ENCODE measurements around the gene CLEC20A.
"Not testable (repeated sequence)": the region's sequence is repeated elsewhere in the genome, so short reads cannot be mapped to it uniquely, and the experiment has no call there.

The CLEC20A gene

DNA sequence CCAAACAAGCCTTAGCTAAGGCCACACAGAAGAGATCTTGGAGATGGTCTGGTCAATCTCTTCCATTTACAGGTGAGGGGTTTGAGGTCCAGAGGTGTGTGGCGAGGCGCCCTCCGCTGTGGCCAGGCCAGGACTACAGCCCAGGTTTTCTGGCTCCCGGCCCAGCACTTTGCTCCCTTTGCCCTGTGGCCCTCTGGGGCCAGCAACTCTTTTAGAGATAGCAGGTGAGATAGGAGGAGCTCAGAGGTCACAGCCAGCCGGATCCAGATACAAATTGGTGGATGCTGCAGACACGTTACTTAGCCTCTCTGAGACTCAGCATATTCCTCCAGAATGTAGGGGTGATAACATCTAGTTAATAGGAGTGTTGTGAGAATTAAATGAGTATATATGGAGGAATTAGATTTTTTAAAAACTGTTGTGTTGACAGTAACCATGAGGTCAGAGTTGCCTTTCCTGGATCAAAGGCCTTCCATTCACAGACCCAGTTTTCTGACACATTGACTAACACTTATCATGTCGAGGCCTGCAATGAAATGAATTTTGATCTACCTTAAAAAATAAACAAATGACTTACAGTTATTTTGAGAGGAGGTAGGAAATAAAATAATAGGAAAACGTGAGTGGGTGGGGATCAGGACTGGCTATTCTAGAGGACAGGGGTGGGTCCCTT lies 32.7 kb upstream of the CLEC20A start:
- no peak for DNase-seq (ENCODE audit: low spot score)

DNA sequence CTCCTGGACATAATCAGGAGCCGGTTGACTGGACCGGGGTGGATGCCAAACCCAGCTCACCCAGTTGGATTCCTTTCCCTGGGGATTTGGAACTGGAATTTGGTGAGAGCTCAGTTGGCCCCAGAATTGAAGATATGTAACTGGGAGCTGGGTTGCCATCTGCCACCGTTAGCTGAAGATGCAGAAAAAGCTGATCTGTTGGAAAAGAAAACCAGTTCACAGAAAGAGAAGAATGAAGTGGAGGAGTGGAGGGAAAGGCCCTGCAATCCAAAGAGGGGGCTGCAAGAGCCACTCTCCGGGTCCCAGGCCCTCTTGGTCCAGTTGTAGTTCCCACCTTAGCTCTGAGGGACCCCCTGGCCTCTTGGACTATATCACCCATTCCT lies 32.2 kb upstream of the CLEC20A start:
- no peak for DNase-seq (ENCODE audit: low spot score)

DNA sequence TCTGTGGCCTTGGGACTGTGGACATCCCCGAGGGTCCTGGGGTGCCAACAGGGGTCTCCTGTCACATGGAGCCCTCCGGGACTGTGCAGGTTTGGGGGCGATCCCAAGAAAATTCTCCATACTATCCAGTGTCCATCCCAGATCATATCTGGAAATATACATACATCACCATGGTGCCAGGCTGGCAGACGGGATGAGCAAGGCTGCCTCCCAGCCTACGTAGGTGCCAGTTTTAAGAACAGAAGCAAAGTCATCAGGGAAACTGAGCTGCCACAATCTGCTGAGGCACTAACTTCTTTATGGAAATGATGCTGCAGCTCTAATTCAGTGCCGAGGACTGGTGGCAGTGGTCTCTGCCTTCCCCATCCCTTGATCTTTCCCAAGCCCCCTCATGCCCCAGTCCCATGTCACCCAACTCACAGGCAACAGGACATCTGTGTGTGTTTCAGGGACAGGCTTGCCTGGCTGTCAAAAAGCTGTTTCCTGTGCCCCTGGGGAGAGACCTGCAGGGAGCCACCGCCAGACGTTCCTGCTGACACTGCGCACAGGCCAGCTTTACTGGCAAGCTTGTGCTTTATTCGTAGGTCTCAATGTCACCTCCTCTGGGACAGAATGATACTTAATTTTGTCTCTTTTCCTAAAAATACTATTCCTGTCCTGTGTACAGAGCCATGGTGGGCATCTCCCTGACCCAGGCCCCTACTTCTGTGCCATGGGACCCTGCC lies 31.6 kb upstream of the CLEC20A start:
- DNase-seq (ENCODE audit: low spot score), result no peak

DNA sequence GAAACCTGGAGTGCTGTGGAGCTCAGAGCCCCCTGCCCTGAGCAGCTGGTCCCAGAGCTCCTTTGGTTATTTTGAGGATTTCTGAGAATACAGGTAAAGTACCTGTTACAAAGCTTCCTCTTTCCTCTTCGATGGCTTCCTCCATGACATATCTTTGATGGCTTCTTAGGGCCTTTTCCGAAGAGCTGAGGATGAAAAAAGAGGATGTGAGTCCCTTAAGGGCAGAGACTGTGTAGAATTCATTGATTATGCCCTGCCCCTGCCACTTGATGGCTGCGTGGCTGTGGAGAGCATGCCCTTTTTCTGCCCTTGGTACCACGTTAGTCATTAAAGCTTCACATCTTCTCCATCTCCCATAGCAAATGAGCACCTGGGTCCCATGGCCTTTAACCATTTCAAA lies 30.4 kb upstream of the CLEC20A start:
- DNase-seq (ENCODE audit: low spot score), result no peak

DNA sequence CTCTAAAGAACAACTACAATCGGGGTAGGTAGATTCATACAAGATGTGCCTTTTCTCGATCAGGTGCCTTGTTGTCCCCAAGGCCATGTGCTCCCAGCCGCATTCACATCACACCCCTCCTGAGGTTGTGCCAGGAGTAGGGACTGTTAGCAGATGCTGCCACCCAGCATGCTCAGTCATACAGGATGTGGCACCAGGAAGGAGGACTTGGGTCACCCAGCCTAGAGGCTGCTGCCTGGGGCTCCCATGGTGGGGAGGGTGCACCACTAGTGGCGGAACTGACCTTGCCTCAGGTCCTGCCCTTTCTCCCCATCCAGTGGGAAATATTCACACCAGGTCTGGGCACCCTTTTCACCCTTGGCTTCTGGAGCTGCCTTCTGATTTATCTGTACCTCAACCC lies 24.5 kb upstream of the CLEC20A start:
- DNase-seq (ENCODE audit: low spot score), result no peak

DNA sequence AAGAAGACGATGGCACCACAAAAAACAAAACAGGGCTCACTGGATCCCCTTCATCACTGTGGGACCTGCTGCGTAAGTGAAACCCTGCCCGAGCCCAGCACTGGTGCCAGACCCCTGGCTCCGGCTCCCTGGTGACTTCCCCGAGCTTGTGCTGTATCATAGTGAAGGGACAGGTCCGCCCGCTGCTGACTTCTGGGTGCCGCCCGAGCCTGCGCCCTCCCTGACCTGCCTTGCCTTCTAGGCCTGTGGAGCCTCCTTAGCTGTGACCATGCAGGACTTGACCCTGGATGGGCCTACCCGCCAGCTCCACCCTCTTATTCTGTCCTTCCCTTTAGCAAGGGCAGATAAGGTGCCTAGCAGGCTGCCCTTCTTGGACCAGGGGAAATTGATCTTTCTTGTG lies 24.0 kb upstream of the CLEC20A start:
- DNase-seq (ENCODE audit: low spot score), result no peak

DNA sequence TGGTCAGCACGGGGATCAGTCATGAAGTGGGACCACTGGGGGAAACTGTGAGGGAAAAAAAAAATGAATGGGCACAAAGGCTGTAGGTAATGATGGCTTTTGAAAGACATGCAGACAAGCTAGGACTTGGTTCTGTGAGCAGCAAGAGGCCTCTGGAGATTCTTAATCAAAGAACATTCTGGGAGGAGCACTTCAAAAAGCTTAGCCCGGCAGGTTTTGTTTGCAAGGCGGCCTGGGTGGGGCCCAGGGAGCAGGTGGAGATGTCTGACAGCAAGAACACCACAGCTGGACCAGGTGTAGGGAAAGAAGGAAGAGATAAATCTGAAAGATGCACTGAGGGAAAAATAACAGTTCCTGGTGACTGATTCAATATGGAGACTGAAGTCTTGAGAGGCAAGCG lies 22.1 kb upstream of the CLEC20A start:
- DNase-seq (ENCODE audit: low spot score), result no peak

DNA sequence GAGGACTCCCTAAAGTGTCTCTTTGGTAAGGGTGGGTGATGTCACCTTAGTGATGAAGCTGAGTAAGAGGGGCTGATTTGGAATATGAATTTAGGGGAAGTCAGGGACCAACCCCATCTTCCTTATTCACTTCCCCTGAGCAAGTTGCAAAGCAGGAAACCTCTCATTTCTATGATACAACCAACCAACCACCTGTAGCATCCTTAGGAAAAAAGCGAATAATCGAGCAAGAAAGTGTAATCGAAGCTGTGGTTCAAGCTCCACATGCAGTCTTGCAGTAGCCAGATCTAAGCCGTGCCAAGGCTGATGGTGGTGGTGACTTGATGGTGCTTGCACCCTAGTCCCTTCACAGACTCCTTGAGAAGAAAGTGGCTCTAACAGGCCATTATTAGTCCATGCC lies 19.3 kb upstream of the CLEC20A start:
- DNase-seq (ENCODE audit: low spot score), result no peak

DNA sequence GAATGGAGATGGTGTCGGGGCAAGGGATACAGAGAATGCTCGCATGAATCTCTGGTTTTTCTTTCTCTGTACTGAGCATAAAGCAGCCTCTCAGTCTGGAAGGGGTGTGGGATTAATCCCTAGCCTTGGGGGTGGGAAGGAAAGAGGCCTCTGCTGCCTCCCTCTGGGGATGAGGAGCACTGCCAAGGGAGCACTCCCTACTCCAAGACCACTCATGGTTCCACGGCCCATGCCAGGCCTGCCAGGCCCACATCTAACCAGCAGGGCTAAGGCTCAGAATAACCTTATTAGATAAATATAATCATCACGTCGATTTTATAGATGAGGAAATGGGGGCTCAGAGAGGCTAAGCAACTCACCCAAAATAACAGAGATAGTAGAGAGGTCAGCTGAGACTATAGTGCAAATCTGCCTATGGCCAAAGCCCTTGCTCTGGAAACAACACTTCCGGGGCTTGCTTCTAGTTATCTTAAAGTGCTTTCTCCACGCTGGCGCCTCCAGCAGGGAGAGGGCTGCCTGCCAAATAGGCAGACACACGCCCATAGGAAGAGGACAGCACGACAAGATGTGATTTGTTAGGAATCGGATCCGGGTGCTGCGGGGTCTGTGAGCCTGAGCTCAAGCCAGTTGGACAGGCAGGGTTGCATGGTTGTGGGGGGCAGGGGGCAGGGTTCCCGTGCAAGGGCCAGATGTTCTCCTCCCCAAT lies 16.7 kb upstream of the CLEC20A start:
- no peak for DNase-seq (ENCODE audit: low spot score)

DNA sequence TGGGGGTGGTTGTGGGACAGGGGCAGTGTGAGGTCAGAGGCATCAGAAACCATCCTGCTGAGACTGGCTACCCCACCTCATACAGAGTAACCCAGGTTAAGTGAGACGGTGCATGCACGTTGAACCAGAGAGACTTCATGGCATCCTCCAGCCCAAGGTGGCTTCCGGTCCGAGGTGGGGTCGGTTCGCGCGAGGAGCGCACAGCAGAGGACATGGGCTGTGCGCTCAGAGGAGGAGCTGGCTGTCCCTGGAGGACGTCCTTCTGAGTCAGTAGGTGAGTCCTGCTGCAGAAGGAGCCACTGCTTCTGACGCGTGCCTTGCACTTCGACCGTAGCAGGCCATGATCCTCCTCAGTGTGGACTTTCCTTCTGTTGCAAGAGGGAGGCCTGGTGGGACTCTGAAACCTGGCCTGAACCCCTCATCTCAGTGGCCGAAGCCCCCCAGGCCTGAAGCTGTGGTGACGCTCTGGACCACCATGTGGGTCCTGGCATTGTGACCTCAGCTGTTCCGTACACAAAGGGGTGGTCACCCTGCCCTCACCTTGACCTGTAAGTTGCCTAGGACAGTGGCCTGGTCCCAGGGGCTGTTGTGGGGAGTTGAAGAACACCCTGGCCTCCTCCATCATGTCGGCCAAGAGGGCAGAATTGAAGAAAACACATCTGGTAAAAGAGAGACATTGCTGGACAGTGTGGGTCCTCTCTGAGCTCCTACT lies 16.0 kb upstream of the CLEC20A start, which contains the start of gene TEX35:
Gene TEX35 (plus strand): TSS at position 544 of the 712 bp plus-strand sequence. CDS start 80 bp downstream, at position 624.
- DNase-seq (ENCODE audit: low spot score), result no peak

DNA sequence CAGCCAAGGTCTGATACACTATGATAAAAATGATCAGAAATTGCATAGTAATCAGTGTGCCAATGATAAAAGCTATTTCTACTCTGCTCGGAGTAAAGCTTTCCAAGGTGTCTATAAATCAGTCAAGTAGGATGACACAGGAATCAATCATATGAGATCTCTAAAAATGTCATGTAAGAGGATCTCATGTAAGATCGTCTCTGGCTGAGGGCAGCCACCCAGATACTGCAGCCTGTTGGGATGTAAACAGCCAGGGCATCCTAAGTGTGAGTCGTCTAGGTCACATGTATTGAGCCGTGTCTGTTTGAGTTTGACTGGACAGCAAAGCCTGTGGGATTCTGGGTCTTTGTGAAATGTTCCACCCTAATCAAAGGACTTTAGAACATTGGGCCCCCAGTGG lies 13.4 kb upstream of the CLEC20A start:
- DNase-seq (ENCODE audit: low spot score), result no peak

DNA sequence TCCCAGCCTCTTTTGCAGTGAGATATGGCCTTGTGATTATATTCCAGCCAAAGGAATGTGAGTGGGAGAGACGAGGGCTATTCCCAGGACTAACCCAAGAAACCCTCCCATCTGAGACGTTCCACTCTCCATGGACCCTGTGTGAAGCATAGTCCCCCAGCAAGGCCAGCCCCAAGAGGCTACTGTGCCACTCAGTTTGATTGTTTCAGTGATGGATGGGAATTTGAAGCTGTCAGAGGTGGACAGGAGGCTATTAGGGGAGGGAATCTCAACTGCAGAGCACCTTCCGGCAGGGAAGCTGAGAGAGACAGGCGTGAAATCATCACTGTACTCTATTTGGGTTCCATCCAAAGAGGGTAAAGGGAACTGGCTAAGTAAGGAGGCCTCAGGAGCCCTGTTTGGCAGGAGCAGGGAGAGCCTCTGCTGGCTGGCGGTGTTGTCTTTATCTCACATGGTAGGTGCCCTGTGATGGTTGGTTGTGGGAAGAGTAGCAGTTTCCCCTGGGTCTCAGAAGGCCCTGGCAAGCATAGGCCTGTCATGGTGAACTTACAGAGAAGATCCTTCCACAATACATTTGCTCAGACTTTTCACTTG lies 12.7 kb upstream of the CLEC20A start:
- no peak for DNase-seq (ENCODE audit: low spot score)

DNA sequence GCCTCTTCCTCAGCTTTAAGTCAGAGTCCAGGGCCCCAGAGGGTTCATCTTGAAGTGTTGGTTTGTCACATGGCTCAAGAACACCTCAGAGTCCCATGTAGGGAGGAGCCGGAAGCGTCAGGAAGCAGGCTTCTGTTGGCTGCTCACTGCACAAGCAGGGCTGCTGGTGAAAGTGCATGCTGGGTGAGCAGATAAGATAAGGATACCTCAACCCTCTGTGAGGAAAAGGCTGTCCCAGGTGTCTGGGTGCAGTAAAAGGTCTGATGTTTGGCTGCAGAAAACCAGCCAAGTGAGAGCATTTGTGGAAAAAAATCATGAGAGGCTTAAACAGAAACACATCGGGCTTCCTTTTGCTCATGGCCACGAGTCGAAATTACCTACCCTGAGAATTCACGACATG lies 9.9 kb upstream of the CLEC20A start:
- no peak for DNase-seq (ENCODE audit: low spot score)

DNA sequence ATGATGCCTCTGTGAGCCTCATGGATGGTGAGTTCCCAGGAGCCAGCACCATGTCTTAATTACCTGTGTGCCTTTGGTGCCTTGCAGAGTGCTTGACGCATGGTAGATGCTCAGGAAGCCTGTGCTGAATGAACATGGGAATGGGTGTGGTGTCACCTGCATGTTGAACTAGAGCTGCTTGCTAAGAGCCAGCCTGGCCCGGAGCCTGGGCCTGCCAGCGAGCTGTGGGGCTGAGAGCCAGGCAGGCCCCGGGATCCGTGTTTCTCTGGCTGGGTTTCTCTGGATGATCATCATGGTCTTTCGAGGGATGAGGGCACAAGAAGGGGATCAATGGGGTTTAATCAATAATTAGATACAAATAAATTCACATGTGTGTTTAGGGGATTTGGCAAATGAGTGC lies 9.4 kb upstream of the CLEC20A start:
- no peak for DNase-seq (ENCODE audit: low spot score)

DNA sequence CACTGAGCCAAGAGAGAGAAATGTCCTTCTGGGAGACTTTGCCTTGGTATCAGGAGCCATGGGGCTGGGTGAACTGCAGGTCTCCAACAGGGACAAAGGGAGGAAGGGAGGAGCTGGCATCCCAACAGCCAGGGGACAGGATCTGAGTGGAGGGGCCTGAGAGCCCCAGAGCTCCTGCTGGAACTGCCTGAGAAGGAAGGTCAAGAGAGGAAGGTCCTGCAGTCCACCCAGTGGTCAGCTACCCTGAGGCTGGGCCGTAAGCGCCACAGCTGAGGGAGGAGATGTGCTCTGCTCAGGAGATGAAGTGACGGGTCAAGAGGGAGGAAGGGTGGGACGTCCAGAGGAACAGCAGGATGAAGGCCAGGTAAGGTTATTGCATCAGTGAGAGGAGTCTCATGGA lies 7.5 kb upstream of the CLEC20A start:
- DNase-seq (ENCODE audit: low spot score), result no peak

DNA sequence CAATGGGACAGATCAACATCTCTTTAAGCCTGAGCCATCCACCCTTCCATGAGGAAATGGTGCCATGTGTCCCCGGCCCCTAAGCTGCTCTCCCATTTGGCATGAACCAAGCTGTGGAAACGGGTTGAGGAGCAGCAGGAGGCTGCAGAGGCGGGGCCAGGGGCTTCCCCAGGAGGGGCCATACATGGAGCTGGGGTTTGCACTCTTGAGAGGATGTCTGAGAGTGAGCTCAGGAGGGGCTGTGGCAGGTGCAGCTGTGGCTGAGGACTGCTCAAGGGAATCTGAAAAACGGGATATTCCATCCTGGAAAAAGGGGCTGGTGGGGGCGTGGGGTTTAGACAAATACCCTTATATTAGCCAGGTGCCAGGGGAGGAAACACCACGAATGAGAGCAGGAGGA lies 7.1 kb upstream of the CLEC20A start:
- DNase-seq (ENCODE audit: low spot score), result no peak

DNA sequence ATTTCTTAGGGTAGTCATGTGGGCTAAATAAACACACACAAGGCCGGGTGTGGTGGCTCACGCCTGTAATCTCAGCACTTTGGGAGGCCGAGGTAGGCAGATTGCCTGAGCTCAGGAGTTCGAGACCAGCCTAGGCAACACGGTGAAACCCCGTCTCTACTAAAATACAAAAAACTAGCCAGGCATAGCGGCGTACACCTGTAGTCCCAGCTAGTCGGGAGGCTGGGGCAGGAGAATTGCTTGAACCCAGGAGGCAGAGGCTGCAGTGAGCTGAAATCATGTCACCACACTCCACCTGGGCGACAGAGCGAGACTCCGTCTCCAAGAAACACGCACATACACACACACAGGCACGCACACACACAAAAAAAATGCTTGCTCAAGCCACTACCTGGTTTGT lies 6.6 kb upstream of the CLEC20A start:
- not testable (repeated sequence) for DNase-seq (ENCODE audit: low spot score)

DNA sequence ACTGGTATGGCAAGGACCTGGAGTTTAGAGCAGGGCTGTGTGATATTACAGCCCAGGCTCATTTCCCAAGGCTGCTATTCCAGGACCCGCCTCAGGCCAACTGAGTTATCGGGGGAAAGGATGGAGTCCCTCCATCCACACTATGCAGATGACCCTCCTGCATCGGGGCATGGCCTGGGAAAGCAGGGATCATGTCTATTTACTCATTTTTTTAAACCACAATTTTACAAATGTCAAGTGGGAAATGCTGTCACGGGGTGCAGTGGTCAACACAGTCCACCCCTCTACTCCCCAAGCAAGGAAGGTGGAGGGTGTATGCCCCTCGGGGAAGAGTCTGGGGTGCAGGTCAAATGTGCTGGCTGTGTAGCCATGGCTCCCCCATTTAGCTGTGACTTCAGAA lies 6.1 kb upstream of the CLEC20A start:
- no peak for DNase-seq (ENCODE audit: low spot score)

DNA sequence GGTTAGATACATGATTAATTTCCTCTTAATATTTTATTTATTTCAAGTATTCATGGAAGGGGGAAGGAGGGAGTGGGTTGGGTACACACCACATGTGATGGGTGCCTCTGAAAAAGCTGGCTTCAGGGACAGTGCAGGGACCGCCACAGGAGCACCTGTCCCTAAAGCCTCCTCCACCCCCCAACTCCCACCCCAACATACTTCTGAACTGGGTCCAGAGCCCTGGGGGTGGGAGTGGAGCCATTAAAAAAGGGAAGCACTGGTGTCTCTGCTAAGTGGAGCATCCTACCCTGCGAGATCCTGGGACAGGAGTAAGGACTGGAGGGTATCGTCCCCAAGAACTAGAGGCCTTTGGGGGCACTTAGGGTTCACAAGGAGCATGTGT lies 5.6 kb upstream of the CLEC20A start:
- no peak for DNase-seq (ENCODE audit: low spot score)

DNA sequence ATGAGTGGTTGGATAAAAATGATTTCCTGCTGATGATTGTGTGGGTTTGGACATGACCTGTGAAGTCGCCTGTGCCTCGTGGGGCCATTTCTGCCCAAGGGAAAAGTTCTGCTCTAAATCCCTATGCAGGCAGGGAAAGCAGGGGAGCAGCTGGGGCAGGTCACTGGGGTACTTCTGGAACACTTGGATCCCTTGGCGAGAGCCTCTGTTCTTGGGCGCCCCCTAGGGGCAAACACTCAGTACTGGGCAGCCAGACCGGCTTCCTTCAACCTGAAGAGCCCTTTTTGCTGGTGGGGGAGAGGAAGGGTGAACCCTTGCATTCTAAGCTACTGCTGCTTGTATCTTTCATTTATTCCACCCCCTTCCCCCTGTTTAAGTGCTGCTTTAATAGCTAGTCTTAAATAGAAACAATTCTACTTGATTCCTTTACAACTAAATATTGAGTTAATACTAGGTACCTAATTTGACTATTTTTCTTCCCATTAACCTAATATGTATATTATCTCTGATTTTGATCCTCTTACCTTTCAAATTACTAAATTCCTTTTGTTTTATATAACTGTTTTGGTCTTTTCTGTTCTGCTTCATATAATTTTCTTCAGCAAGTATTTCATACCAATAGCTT lies 5.1 kb upstream of the CLEC20A start:
- peak; percentile 63 for DNase-seq (ENCODE audit: low spot score)

DNA sequence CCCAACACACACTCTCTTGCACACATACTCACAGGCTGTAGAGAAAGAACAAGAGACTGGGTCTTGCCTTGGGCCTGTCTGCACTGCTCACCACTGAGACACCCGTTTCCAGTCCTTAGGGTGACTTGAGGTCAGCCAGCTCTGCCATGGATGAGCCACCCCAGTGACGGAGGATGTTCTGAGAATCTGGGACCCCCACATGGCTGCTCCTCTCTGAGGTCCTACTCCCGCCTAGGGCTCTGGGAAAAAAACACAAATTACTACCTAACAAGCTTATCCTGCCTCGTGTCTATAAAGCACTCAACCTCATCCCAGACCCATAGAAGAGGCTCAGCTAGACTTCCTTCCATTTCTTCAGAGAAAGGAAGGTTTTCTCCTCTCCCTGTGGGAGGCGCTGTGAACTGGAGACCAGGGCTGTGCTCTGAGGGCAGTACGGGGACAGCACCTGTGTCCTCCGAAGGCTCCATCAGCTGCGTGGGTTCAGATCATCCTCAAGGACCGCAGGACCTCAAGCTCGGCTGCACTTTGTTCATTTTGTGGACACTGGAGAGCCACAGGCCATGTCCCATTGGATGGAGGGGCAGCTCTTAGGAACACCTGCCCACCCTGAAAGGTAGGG lies 4.3 kb upstream of the CLEC20A start:
- no peak for DNase-seq (ENCODE audit: low spot score)
